ENCODE results near the gene MAD1L1.
"Not testable (repeated sequence)": the region's sequence is repeated elsewhere in the genome, so short reads cannot be mapped to it uniquely, and the experiment has no call there.

The MAD1L1 gene

DNA sequence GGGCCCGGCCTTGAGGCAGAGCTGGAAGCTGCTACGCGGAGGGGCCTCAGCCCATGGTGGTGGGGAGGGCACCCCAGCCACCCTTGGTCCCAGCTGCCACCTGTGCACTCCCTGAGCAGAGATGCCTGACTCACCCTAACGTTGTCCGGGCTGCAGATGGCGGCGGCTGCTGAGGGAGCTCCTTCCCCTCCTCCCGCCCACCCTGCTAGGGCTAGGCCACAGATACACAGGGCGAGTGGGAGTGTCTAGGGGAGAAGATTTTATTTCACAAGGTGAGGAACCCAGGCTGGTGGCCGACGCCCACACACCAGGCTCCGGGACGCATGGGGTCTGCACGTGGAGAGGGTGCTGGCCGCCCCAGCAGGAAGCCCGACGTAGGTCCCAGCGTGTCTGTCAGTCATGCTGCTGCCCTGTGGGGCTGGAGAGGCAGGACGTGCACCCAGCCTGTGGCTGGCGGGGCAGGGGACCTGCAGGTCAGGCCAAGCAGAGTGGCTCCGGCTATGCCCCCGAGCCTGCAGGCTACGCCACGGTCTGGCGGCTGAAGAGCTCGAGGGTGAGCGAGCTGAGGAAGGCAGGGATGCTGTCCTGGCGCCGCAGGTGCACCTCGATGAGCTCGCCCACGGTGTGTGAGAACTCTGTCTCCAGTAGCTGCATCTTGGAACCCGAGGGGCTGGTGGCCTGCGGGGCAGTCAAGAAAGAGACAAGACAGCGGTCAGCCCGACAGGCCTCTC is 417.0 kb downstream of the MAD1L1 start:
- DNase-seq: not testable (repeated sequence)

DNA sequence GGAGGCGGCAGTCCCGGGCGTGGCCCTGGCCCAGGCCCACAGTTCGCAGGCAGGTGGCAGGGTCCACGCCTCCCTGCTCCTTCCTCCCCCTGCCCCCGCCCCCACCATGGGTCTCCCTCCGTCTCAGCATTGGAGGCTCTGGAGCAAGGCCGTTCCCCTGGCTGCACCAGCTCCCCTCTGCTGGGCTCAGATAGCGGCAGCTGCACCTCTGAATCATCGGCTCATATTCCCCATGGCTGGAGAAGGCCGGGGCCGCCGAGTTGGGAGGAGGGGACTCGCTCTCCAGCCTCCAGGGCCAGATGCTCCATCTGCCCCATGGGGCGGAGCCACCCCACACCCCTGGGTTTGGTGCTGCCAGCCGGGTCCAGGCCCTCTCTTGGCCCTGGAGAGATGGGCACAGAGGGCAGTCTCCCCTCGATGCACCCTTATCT is 417.7 kb downstream of the MAD1L1 start:
- no peak for DNase-seq

DNA sequence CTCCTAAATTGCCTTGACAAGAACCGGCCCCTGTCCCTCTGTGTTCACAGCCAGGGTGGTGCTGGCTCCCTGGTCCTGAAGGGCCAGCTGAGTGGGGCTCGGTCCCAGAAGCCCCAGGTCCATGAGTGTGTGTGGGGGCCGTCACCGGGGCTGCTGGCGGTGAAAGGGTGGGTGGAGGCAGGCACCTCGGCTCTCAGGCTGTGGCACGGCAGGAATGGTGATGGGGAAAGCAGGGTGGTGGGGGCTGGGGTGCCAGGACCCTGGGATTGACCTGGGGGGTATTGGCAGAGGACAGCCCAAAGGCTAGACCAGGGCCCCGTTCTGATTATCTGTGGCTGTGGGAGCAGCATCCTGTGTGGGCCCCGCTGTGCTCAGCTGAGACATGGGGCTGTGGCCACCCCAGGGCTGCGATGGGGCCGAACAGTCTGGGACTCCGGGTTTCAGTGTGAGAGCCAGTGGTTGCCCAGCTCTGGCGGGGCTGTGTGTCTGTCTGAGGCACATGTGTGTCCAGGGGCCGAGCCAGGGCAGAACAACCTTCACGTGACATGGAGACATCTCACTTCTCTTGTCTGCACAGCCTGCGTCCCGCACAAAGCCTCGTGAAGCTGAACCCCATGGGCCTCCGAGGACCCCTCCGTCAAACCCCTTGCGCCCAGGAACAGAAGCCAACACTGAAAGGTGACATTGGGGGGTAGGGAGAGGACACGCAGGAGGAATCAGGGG is 418.5 kb downstream of the MAD1L1 start:
- DNase-seq: no peak

DNA sequence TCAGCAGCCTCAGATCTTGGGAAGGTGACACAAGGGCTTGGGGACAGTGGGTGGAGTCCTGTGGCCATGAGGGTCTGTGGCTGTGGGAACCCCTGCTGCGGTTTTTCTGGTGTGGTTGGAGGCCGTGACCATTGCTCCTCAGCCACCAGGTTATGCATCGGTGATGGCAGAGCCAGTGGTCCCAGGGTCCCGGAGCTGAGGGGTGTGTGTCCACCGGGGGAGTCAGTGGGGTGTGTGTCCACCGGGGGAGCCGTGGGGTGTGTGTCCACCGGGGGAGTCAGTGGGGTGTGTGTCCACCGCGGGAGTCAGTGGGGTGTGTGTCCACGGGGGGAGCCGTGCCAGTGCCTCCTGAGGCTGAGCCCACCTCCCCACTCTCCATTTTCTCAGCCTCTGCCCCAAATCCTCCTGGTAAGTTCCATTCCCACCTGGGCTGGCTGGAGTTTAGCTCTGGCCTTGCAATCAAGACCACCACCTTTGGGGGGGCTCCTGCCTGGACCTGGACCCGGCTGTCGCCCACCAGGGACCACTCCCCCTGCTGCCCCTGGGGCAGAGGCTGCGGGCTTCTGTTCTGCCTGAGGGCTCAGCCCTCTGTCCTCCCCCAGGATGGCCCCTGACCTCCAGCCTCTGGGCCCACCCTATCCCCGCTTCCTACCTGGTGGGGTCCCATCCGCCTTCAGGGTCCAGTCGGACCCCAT is 419.2 kb downstream of the MAD1L1 start:
- DNase-seq: no peak

DNA sequence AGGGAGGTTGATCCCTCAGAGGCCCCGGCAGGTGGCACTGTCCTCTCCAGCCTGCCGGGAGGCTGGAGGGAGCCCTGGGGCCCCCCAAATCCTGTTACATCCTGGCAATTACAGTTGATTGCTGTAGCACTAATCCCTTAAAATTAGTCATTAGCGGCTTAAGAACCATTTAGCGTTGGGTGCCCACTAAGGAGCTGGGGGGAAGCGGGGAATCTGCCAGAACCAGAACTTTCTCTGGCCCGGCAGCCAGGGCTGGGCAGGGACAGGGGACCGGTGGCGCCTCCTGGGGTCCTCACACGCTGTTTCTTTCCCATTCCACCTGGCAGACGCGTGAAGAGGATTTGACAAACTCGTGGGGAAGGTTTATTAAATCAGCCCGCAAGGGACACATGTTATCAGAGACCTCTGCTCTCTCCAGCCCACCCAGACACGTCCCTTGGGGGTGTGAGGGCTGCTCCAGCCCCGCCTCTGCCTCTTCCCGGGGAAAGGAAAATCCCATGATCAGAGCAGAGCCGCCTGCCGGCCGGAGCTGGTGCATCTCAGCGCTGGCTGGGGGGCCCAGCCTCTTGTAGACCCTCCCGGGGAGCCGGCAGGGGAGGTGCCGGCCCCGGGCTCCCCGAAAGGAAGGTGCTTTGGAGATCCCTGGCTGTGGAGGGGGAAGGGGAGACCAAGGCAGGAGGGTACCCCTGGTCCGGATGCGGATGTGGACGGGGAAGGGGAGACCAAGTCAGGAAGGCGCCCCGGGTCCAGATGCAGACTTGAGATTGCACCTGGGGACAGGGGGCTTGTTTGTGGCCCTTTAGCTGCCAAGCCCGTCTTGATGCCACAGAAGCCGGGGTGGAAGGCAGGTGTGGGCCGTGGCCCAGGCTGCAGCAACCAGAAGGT is 420.0 kb downstream of the MAD1L1 start:
- no peak for DNase-seq

DNA sequence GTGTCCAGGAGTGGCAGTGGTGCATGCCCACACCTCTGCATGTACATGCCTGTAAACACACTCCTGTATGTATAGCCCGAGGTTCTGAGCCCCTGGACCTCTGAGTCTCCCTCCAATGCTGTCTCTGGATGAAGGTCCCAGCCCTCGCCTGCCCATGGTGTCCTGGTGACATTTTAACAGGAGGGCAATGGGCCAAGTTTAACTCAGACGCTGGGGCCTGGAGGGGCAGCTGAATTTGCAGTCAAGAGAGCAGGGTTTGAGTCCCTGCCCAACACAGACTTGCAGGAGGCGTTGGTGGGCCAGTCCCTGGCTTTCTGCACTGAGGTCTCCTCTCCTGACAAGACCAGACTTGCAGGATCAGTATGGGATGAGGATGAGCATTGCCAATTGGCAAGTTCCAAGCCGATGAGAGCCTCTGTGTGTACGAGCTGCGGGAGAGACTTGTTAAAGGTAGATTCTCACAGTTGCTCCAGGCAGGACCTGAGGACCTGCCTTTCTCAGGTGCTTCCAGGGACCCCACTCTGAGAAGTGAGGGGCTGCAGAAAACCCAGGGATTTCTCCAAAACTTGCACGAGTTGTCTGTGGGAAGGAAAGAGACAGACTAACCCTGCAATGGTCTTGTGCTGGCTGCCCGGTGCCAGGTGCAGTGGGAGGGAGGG is 420.8 kb downstream of the MAD1L1 start:
- DNase-seq: no peak

DNA sequence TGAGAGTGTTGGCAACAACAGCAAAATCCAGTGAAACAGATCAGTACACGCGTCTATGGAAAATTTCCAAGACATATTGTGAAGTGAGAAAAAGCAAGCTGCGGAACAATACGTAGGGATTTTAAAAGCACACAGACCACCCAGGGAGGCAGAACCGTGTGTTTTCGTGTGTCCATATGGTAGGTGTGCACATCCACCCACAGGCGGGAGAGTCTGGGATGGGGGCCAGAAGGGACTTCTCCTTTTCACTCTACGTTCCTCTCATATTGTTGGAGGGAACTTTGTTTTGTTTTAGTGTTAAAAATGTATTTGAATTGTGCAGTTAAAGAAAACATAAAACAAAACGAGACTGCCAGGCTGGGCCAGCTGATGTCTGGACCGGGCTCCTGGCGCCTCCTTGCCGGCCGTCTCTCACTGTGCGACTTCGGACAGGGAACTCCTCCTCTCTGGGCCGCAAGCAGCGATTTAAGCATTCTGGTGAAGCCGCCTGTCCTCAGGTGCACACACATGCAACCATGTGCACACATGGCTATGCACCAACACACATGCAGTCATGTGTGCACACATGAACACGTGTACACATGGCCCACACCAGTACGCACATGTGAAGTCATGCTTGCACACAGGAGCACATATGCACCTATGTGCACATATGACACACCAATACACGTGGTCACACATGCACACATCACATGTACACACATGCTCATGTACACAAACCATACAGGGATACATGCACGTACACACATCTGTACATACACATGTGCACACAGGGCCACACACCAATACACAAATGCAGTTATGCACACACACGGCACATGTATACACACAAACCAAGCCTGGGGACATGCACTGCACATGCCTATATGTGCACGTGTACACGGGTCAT is 421.5 kb downstream of the MAD1L1 start:
- no peak for DNase-seq

DNA sequence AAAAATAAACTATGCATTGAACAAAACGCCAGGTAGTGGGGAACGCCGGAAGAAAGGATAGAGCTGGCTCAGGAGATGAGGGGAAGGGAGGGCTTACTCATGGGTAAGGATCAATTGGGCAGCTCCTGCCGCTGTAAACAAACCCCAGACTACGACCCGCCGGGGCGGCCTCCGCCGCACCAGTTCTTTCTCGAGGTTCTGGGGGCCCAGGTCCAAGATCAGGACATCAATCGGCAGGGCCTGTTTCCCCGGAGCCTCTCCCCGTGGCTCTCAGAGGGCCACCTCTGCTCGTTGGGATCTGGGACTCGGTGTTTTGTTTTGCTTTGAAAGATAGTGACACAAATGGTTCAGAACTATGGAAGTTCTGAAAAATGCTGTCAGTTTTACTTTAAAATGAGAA is 422.2 kb downstream of the MAD1L1 start:
- no peak for DNase-seq

DNA sequence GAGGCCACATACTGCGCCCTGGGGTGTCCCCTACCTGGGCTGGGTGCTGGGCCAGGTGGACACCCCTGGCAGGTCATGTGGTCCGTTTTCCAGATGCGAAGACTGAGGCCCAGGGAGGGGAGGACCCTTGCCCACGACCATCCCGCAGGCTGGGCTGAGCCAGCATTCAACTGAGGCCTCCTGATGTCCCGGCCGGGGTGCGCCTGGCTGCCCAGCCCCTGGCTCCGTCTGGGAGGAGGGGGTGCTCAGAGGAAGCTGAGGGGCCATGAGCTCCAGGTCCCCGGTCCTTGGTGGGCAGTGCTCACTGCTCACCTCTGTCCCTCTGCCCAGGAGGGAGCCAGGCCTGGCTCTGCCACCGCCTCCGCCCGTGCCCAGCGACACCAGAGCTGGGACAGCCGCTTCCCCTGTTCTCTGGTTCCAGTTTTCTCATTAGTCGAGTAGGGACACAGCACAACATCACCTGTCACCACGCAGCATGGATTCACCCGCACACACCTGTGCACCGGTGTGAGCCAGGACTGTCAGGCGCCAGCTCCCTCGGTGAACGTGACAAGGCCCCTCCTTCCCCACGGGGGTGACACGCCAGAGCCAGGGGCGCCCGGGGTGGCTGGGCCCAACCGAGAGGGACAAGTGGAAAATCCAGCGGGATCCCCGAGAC is 423.0 kb downstream of the MAD1L1 start:
- DNase-seq: no peak

DNA sequence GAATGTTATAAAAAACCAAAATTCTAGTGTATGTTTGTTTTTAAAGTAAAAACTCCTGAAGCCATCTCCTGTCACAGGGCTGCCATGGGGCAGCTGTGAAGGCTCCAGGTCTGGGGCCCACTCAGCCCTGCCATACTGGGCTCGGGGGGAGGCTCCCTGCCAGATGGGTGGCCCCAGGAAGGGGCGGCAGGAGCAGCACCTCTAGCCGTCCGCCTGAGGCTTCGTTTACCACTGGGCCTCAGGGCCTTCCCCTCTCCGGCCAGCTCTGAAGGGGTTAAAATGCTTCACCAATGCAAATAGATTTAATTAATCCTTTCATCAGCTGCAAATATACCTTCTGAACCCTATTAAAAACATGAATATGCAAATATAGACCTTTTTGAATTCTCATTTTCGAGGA is 423.7 kb downstream of the MAD1L1 start:
- no peak for DNase-seq

DNA sequence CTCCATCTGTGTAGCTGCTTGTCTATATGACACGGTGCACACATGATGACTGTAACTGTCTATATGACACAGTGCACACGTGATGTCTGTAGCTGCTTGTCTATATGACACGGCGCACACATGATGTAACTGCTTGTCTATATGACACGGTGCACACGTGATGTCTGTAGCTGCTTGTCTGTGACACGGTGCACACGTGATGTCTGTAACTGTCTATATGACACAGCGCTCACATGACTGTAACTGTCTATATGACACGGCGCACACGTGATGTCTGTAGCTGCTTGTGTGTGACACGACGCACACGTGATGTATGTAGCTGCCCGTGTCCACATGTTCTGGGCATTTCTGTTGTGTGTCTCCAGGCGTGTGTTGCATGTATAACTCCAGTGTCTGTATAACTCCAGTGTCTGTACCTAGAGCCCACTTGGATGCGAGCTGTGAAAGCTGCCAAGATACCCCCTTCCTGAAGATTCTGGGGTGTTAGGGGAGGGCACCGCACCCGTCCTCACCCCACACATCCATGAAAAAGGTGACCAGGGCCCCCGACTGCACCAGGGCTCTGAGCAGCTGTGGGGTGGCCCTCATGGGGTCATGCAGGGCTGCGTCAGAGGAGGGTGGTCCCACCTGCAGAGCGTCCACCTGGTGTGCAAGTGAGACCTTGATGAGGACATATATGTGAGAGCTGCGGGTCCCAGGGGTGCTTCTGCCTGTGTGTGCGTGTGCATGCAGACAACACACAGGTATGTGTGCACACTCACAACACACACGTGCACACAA is 424.7 kb downstream of the MAD1L1 start:
- DNase-seq: no peak

DNA sequence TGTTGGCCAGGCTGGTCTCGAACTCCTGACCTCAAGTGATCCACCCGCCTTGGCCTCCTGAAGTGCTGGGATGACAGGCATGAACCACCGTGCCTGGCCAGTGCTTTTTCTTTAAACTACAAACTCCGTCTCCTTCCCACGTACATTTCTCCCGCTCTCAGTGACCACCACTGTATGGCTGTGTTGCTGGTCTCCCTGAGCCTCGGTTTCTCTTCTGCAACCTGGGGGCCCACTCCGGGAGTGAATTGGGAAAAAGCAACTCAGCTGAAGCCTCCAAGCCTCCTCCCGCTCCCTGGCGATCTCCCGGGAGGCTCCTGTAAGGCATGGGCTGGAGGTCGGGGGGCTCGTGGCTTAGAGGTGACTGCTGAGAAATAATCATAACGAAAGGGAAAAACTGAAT is 426.4 kb downstream of the MAD1L1 start:
- no peak for DNase-seq

DNA sequence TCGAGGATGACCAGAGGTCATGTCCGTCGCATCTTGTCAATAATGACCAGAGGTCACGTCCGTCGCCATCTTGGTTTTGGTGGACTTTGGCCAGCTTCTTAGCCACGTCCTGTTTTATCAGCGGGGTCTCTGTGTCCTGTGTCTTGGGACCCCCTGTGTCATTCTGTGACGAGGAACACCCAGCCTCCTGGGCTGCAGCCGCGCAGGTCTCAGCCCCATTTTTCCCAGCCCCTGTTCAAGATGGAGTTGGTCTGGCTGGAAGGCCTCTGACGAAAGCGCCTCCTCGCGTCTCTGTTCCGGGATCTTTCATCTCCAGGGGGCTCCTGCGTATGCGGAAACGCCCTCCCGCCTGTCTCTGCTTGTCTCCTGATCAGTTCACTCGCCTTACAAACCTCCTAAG is 428.4 kb downstream of the MAD1L1 start:
- no peak for DNase-seq

DNA sequence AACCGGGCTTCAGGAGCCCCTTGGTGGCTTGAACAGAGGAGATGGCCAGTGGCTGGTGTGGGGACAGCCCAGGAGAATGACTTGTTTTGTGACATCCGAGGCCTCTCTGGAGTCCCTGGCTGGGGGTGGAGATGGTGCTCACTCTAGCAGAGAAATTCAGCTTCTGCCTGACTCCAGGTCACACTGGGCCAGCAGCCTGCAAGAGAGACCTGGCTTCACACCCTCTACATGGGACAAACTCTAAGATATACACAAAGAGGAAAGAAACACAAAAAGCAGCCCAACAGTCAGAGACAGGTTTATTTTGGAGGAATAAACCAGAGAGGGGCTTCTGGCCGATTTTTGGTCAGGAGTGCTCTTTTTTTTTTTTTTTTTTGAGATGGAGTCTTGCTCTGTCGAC is 429.8 kb downstream of the MAD1L1 start:
- DNase-seq: no peak

DNA sequence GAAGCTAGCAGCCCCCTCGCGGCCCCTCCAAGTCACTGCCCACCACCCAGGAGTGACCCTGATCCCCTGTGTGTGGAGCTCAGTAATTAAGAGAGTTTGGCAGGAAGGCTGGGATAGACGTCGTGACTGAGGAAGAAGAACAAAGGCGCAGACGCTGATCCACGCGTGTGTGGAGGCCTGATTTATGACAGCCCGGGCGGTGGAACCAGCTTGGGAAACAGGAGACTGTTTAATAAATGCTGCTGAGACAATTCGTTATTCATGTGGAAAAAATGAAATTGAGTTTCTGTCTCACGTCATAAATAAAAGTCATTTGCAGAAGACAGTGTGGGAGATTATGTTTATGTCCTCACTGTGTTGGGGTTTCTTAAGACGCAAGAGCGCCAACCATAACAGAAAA is 431.8 kb downstream of the MAD1L1 start:
- DNase-seq: no peak

DNA sequence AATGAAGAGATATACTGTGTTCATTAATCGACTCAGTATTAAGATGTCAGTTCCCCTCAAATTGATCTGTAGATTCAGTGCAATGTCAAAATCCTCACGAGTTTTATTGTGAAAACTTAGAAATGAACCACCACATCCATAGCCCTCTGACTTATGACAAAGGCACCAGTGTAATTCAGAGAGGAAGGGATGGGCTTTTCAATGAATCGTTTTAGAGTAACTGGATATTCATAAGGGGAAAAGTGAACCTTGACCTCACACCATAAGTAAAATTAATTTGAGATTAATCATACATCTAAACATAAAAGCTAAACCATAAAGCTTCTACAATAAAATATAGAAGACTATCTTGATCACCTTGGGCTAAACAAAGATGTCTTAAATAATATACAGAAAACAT is 434.6 kb downstream of the MAD1L1 start:
- no peak for DNase-seq

DNA sequence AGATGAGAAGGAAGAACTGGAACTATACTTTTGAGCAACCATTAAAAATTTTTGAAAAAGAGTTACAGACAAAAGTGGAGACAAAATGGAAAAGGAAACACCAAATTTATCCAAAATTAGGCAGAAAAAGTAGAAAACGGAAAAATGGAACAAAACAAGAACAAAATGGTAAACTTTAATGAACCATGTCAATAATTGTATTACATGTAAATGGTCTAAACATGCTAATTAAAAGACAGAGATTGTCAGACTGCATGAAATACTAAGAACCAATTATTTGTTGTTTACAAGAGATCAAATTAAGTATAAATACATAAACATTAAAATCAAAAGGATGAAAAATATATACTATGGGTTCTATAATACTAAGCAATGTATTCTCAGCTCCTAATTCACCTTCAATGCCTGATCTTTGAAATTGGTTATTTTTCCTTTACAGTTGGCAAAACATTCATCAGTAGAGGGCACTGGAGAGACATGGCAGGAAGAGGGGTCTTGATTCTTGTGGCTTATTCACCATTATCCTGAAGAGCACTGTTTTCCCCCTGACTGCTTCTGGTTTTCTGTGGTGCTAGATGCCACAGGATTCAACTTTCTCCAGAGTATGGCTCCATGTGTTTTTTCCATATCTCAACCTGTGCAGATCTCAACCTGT is 437.7 kb downstream of the MAD1L1 start:
- no peak for DNase-seq

DNA sequence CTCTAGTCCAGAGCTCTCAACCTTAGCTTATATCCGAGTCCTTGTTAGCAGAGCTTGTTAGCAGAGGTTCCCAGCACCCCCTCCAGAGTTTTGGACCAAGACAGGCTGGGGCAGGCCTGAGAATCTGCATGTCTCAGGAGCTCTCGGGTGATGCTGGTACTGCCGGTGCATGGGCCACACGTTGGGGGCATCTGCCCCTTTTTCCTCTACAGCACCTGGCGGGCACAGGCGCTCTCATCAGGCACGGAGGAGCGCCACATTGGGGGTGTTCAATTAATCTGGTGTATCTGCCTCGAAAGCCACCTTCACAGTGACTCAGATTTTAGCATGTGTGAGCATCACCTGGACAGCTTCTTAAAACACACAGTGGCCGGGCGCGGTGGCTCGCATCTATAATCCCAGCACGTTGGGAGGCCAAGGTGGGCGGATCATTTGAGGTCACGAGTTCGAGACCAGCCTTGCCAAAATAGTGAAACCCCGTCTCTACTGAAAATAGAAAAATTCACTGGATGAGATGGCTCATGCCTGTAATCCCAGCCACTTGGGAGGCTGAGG is 445.0 kb downstream of the MAD1L1 start:
- no peak for DNase-seq

DNA sequence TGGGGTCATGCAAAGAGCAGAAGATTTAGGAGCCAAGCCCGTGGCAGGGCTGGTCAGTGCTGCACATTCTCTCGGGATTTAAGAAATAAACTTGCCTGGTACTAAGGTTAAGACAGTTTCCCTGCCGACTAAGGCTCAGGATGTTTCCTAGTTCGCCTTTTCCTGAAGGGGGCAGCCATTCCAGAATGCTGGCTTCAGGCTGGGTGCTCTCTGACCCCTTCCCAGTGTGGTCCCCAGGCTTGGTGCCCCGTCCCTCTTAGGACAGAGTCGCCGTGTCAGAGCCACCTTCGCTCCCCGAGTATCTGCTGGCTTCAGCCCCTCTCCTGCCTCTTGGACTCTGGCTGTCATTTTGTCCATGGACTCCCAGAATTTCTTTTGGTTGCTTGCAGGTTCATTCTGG is 445.5 kb downstream of the MAD1L1 start:
- DNase-seq: no peak

Data from activated CD4-positive, alpha-beta T cell treated with anti-CD3 and anti-CD28 coated beads, Interleukin-10, Interleukin-2, amounts not matched to agents 100 ng/mL and 50 ng/mL, durations not matched to agents 16 hours and 8 hours (primary cell).